AG09319 (cell line): Measurements from ENCODE around the gene MEAK7.

ENCODE experiments used
- DNase-seq: peaks from one replicate; pipeline ENCODE4 v3.0.0-alpha.2; 2010; ENCODE audit warnings: low read depth; ENCODE audit errors: extremely low read depth
- CTCF ChIP-seq: IDR thresholded peaks from 2 replicates; pipeline ENCODE4 v1.5.1; 2011; ENCODE audit warnings: low read depth, mild to moderate bottlenecking, inconsistent platforms, low read length, moderate library complexity

Gene MEAK7

DNA sequence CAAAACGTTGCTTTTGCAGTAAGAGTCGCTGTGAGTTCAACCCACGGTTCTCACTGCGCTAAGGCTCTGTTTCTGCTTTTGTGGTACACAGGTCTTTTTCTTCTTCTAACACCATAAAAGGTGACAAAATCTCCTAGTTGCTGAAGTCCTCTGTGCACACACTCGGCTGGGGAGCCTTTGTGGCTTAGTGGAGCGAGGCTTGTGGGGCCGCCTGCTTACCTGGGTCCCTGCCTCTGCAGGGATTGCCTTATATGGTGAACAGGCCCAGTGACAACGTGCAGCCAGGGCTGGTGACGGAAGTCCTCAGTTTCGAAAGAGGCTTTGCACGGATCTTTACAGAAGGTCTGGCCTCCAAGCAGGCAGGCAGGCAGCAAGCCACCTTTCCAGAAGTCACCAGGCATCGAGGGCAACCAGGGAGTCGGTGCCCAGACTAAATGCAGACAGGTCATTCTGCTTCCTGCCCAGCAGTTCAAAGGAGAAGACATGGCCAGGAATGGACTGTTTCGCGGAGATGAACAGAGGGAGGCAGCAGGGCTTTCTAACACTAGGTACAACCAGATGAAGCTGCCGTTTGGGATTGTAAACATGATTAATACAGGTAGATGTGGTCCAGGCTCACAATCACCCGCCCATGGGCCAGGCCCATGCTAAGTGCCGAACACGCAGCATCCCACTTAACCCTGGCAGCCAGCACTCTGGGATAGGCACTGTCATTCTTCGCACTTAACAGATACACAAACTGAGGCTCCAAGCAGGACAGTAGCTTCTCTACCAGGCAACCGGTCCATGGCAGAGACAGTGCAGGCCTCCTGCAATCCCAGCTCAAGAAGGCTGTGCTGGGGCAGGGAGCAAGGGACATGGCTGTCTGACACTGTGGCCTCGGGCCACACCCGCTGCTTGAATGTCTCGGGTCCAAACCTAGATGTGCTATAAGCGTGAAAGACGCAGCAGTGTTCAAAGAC, 10.7 kb upstream of the MEAK7 start:
- DNase-seq, result no peak
- TF ChIP-seq CTCF, result no peak

- TF ChIP-seq CTCF, result no peak
- DNase-seq, result no peak
Measured at GRCh38 chr16:84514295-84514873, 9.9 kb upstream of the MEAK7 start.

DNA sequence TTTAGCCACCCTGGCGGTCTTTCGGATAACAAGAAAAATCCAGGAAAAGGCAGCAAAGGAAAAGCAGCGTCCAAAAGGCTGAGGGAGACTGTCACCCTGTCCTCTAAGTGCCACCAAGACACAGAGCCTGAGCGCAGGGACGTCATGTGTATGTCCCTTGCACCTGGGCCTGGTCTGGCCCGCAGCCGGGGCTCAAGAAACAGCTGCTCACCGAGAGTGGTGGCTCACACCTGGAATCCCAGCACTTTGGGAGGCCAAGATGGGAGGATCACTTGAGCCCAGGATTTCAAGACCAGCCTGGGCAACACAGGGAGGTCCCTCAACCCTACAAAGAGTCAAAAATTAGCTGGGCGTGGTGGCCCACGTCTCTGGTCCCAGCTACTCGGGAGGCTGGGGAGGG, 9.2 kb upstream of the MEAK7 start:
- no peak for TF ChIP-seq CTCF
- no peak for DNase-seq

DNA sequence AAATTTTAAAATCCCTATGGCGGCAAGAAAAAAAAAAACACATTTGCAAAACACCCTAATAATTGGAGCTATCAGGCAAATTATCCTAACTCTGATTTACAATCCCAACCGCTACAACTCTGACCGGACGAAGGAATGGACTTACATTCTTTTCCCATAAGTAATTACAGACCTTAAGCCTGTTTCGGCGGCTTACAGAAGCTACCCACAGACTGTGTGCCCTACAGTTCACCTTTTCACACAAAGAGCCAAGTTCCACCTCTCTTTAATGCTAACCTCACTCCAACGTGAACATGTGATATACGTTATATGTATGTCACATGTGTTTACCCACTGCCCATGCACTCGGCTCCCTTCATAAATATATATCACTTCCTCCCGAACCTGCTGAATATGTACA, 8.7 kb upstream of the MEAK7 start:
- no peak for DNase-seq
- no peak for TF ChIP-seq CTCF

- no peak for TF ChIP-seq CTCF
- no peak for DNase-seq
Measured at GRCh38 chr16:84511831-84512230, 7.4 kb upstream of the MEAK7 start.

DNA sequence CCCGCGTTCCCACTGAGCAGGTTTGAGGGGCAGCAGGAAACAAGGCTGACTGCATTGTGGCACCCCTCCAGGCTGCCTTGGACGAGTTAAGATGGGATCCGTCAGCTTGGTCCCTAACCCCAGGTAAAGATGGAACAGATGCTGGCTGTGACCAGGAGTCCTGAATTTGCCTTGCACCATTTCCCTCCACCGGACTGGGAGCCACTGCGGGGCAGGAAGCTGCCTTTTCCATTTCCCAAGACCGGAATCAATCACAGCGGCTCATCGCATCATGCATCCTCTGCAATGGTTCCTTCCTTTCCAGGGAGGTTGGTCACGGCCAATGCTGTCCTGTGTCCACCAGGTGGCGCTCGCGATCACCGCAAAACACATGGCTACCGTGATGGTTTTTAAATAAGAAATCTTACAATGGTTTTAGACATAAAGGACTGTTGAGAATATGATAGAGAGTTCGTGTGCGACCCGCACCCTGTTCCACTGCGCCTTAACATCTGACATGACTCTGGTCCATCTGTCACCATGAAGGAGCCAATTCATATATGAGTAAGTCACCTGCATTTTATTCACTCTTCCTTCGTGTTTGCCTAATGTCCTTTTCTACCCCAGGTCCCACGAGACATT, 6.8 kb upstream of the MEAK7 start:
- peak; percentile 72 for DNase-seq
- peak; percentile 87 for TF ChIP-seq CTCF
